Spleen (tissue), 11 donors: ENCODE measurements around the gene HECW1. TPM values are rescaled to one million over a fixed set of nuclear protein-coding genes. Genes with fewer than 3 reads are reported as not detected.

Experiments used
- DNase-seq: peaks from one replicate; pipeline ENCODE4 v3.0.0-alpha.2; 2020
- H3K27ac ChIP-seq, 8 donors: fragments of 200-600 bp; sonication (generic) in 7 of 8; 1 replicate in 4 of 8; 2 replicates in 4 of 8; pipeline versions ENCODE4 v1.5.0 to v1.8.0; 2016 to 2021; ENCODE audit warnings: inconsistent platforms in 4 of 8, mild to moderate bottlenecking in 4 of 8, moderate library complexity in 1 of 8
- H3K27me3 ChIP-seq, 7 donors: fragments of 200-600 bp; sonication (generic) in 6 of 7; replicated peaks in 1 of 7; 1 replicate in 4 of 7; 2 replicates in 3 of 7; pipeline versions ENCODE4 v1.5.0 to v1.8.0; 2016 to 2021; ENCODE audit warnings: inconsistent platforms in 3 of 7, mild to moderate bottlenecking in 1 of 7
- H3K36me3 ChIP-seq, 6 donors: fragments of 200-600 bp; sonication (generic) in 5 of 6; 1 replicate in 4 of 6; 2 replicates in 2 of 6; pipeline versions ENCODE4 v1.5.0 to v1.8.0; 2016 to 2021; ENCODE audit warnings: inconsistent platforms in 2 of 6
- H3K4me1 ChIP-seq, 6 donors: fragments of 200-600 bp; sonication (generic) in 5 of 6; 1 replicate in 3 of 6; 2 replicates in 3 of 6; pipeline versions ENCODE4 v1.5.0 to v1.8.0; 2016 to 2021; ENCODE audit warnings: inconsistent platforms in 3 of 6
- H3K4me3 ChIP-seq, 8 donors: fragments of 200-600 bp; sonication (generic) in 7 of 8; 1 replicate in 4 of 8; 2 replicates in 4 of 8; pipeline versions ENCODE4 v1.5.0 to v1.8.0; 2016 to 2021; ENCODE audit warnings: inconsistent platforms in 4 of 8, mild to moderate bottlenecking in 4 of 8, moderate library complexity in 2 of 8
- H3K9me3 ChIP-seq, 8 donors: fragments of 200-600 bp; sonication (generic) in 7 of 8; 1 replicate in 4 of 8; 2 replicates in 4 of 8; pipeline versions ENCODE4 v1.5.0 to v1.8.0; 2016 to 2021; ENCODE audit warnings: inconsistent platforms in 4 of 8
- POLR2A ChIP-seq, 3 donors: fragments of 450-650 bp; IDR thresholded peaks; one replicate each; pipeline ENCODE4 v1.5.1; 2017; ENCODE audit warnings: antibody characterized with exemption in 3 of 3, mild to moderate bottlenecking in 1 of 3
- POLR2AphosphoS5 ChIP-seq, 3 donors: sonication (generic); formaldehyde crosslinking; IDR thresholded peaks; one replicate each; pipeline ENCODE4 v1.5.1; 2017; ENCODE audit warnings: antibody characterized with exemption in 3 of 3
- WGBS, 5 donors: extraction: QIAGEN DNeasy Blood & Tissue Kit in 3 of 5; methylation state at CpG; one replicate each; pipeline versions ENCODE4 v1.1.5 to v1.1.7; 2013 to 2018; 5-methylcytosine and 5-hydroxymethylcytosine counted together
- intact Hi-C: fragments of 100-400 bp; cut with DNase I; formaldehyde crosslinking; loops from one replicate; pipeline ENCODE4 v1.15.0; 2023; ENCODE audit warnings: low total_unique reads
- polyA plus RNA-seq, 3 donors: library from polyadenylated mRNA; stranded (reverse); fragments of 200-250 nt; gene quantifications; one replicate each; pipeline ENCODE4 v1.2.1, GENCODE V29; 2013
- total RNA-seq, 7 donors: library from RNA; depleted of rRNA in 3 of 7; stranded (reverse); fragments of >200 nt in 3 of 7; fragmentation: NEBNext Ultra II Directional in 4 of 7; extraction: Animal tissue kit (Norgen Biotek cat#: 25700) in 4 of 7; gene quantifications; one replicate each; pipeline versions ENCODE4 v1.1.0 to v1.2.1, GENCODE V29; 2016 to 2021
- TF ChIP-seq, protein P1 (sequence below), 11 experiments: fragments of 200-600 bp in 7 of 11; fragments of 450-650 bp in 4 of 11; sonication (generic) in 4 of 11; IDR thresholded peaks in 8 of 11; conservative IDR thresholded peaks in 3 of 11; 1 replicate in 7 of 11; 2 replicates in 4 of 11; pipeline versions ENCODE4 v1.4.0 to v1.8.0; 2016 to 2021; ENCODE audit warnings: antibody characterized with exemption in 11 of 11, inconsistent platforms in 4 of 11, mild to moderate bottlenecking in 1 of 11
- donor health status: healthy with polysubstance abuse.
- donor health status: DM: no; HTN: no; CAD: no; lungs with moderate emphysema.
- donor health status: DM: no; HTN: no; CAD: no.
- donor health status: Bipolar disorder and iron deficiency.
- donor health status: healthy.
- donor health status: DM: no; HTN: no; CAD: no.
- donor health status: DM: yes; HTN: yes; CAD: no.

The HECW1 gene
- total and polyA plus RNA-seq, 10 donors: 0.03 to 1.5 (median 0.40) TPM; not detected in 1

DNA sequence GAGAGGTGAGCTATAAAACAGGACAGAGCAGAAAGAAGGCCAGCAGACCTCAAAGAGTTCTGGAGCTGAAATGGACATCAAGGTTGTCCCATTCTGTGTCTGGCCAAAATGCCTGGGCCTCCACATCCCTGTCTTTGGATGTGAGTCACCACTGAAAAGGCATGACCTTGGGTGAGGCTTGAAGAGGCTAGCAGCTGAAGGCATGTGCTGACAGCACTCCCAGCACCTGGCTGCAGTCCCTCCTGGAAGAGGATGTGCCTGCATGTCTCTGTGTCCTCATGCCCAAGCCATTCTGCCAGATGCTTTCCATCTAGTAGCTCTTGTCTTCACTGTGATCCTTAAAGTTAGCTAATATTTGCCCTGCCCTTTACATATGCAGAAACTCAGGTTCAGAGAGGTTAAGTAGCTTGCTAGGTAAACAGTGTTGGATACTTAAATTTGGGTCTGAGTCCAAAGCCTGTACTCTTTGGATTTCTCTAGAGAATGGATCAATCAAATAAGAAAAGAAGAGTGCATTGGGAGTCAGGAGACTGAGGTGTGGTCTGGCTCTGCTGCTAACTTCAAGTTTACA is 35.8 kb downstream of the HECW1 start:
- H3K4me1 ChIP-seq: no peaks in the 10 kb centered on the region
- no peaks in the 10 kb centered on the region for H3K36me3 ChIP-seq
- H3K9me3 ChIP-seq: no peaks in the 10 kb centered on the region
- H3K4me3 ChIP-seq: no peak overlapping the region
- no peak overlapping the region for H3K27ac ChIP-seq
- TF ChIP-seq, protein P1, sequence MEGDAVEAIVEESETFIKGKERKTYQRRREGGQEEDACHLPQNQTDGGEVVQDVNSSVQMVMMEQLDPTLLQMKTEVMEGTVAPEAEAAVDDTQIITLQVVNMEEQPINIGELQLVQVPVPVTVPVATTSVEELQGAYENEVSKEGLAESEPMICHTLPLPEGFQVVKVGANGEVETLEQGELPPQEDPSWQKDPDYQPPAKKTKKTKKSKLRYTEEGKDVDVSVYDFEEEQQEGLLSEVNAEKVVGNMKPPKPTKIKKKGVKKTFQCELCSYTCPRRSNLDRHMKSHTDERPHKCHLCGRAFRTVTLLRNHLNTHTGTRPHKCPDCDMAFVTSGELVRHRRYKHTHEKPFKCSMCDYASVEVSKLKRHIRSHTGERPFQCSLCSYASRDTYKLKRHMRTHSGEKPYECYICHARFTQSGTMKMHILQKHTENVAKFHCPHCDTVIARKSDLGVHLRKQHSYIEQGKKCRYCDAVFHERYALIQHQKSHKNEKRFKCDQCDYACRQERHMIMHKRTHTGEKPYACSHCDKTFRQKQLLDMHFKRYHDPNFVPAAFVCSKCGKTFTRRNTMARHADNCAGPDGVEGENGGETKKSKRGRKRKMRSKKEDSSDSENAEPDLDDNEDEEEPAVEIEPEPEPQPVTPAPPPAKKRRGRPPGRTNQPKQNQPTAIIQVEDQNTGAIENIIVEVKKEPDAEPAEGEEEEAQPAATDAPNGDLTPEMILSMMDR (IDR thresholded peaks at IDR 0.05 in 8 of 11, conservative IDR thresholded peaks at IDR 0.05 in 3 of 11): no peak
- TF ChIP-seq POLR2A (IDR thresholded peaks at IDR 0.05): no peak
- TF ChIP-seq POLR2AphosphoS5 (IDR thresholded peaks at IDR 0.05): no peak
- no peak for DNase-seq
- H3K27me3 ChIP-seq: peaks cover 0 to 10% (median 0%) of the 10 kb centered on the region in 7 donors
- intact Hi-C loops: no loop called here

DNA sequence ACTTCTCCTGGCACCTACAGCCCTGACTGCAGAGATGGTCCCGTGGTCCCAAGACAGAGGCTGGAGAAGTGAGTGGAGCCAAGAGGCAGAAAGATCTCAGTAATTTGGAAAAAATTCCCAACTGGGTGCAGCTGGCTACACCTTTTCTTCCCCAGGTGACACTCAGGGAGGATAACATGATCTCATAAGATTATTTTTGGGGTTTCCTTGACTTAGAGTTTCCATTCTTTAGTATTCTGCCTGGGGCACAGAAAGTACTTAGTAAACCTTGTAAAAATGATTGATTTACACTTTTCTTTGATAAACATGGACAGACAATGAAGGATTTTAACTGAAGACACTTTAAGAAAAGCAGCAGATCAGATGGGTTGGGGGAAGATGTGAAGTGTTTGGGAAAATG is 38.6 kb downstream of the HECW1 start:
- Histone ChIP-seq H3K4me3 (no peak overlapping the region), H3K27me3 (peaks cover 0 to 9% (median 0%) of the 10 kb centered on the region in 7 donors), H3K9me3 (no peaks in the 10 kb centered on the region), H3K36me3 (no peaks in the 10 kb centered on the region), H3K4me1 (no peaks in the 10 kb centered on the region), H3K27ac (no peak overlapping the region)
- no peak for DNase-seq
- intact Hi-C loops: no loop called here
- no peak for TF ChIP-seq POLR2AphosphoS5 (IDR thresholded peaks at IDR 0.05)
- no peak for TF ChIP-seq POLR2A (IDR thresholded peaks at IDR 0.05)
- TF ChIP-seq, protein P1 (IDR thresholded peaks at IDR 0.05 in 8 of 11, conservative IDR thresholded peaks at IDR 0.05 in 3 of 11): no peak
- WGBS, 5 donors: 72 to 89% (median 86%) methylated on average over 1 of the region's 1 CpG

DNA sequence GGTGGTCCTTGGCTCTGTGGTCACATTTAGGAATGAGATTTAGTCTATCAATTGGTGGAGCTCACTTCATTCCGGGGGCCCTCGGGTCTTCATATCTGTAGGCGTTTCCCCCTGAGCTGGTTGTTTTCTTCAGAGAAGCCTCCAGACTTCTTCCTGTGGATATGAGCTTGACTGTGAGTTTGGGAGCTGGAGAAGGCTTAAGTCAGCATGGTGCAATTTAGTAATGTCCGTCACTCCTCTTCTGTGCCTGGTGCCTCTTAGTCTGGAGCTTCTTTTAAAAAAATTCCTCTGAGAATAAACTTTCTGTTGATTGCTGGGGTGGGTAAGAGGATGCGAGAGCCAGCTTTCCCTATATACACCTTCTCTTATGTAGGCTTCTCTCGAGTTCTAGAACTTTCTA is 40.2 kb downstream of the HECW1 start:
- Histone ChIP-seq H3K27me3 (no peaks in the 10 kb centered on the region), H3K27ac (no peak overlapping the region), H3K4me3 (no peak overlapping the region), H3K9me3 (no peaks in the 10 kb centered on the region), H3K36me3 (no peaks in the 10 kb centered on the region), H3K4me1 (no peaks in the 10 kb centered on the region)
- DNase-seq: no peak
- intact Hi-C loops: no loop called here
- 51 to 67% (median 64%) methylated on average over 6 of the region's 6 CpGs for WGBS, 5 donors
- TF ChIP-seq POLR2AphosphoS5 (IDR thresholded peaks at IDR 0.05): no peak
- no peak for TF ChIP-seq POLR2A (IDR thresholded peaks at IDR 0.05)
- TF ChIP-seq, protein P1 (IDR thresholded peaks at IDR 0.05 in 8 of 11, conservative IDR thresholded peaks at IDR 0.05 in 3 of 11): no peak

DNA sequence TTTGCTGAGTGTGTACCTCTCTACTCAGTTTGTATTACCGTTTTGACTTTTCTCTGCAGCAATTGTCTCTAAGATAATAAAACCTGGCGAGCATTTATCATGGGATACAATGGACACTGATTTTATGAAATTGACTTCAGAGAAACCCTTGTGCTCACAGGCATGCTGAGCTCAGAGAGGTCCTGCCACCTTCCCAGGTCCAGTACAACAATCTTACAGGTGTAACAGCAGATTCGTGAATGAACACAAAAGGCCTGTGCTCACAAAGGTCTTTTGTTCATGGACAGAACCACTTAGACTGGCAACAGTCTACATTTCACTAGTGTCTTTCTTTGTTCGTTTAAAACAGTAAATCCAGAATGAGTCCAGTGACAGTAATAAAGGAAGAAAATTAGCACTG is 43.2 kb downstream of the HECW1 start:
- H3K4me1 ChIP-seq: no peaks in the 10 kb centered on the region
- H3K27ac ChIP-seq: no peak overlapping the region
- WGBS, 5 donors: 78 to 91% (median 83%) methylated on average over 4 of the region's 4 CpGs
- H3K9me3 ChIP-seq: no peaks in the 10 kb centered on the region
- H3K4me3 ChIP-seq: no peak overlapping the region
- H3K27me3 ChIP-seq: no peaks in the 10 kb centered on the region
- no peak for TF ChIP-seq POLR2AphosphoS5 (IDR thresholded peaks at IDR 0.05)
- TF ChIP-seq POLR2A (IDR thresholded peaks at IDR 0.05): no peak
- TF ChIP-seq, protein P1 (IDR thresholded peaks at IDR 0.05 in 8 of 11, conservative IDR thresholded peaks at IDR 0.05 in 3 of 11): no peak
- intact Hi-C loops: no loop called here
- no peaks in the 10 kb centered on the region for H3K36me3 ChIP-seq
- no peak for DNase-seq
